Anterior cingulate cortex (tissue), 58 donors: ENCODE results near the gene NCAPH2.

Experiments
- DNase-seq, 58 donors: peaks; one replicate each; lab custom pipeline; 2025; lab: John Stamatoyannopoulos, UW

Gene NCAPH2

GRCh38 chr22:50507991-50508884, at the start of gene NCAPH2:
Gene NCAPH2, plus strand, starts transcription at chr22:50508224. Its CDS starts 114 bp downstream, at chr22:50508338.
- peak in 49 of 58 donors; percentile 84 to 100 (median 99) for DNase-seq

- no peak for DNase-seq
These were observed 49.0 kb upstream of the NCAPH2 start for GRCh38 chr22:50459016-50459415.

- DNase-seq, result no peak
These were observed 48.4 kb upstream of the NCAPH2 start for GRCh38 chr22:50459496-50460140.

- DNase-seq, result no peak
These were observed 47.1 kb upstream of the NCAPH2 start for GRCh38 chr22:50460938-50461337.

GRCh38 chr22:50461536-50461935, 46.5 kb upstream of the NCAPH2 start:
- DNase-seq, result no peak

- no peak for DNase-seq
These were observed 46.0 kb upstream of the NCAPH2 start for GRCh38 chr22:50461979-50462540.

GRCh38 chr22:50463188-50463900, 44.7 kb upstream of the NCAPH2 start:
- DNase-seq, result no peak

GRCh38 chr22:50464451-50464850, 43.6 kb upstream of the NCAPH2 start:
- DNase-seq, result no peak

- DNase-seq, result no peak
These were observed 42.7 kb upstream of the NCAPH2 start for GRCh38 chr22:50465066-50465930.

GRCh38 chr22:50467341-50467740, 40.7 kb upstream of the NCAPH2 start:
- DNase-seq, result no peak

- no peak for DNase-seq
These were observed 40.1 kb upstream of the NCAPH2 start for GRCh38 chr22:50467773-50468440.

- DNase-seq, result no peak
These were observed 39.4 kb upstream of the NCAPH2 start for GRCh38 chr22:50468626-50469025.

GRCh38 chr22:50469377-50470305, 38.4 kb upstream of the NCAPH2 start:
- DNase-seq, result peak in 4 of 58 donors; percentile 12 to 32 (median 23)

- DNase-seq, result no peak
These were observed 37.5 kb upstream of the NCAPH2 start for GRCh38 chr22:50470491-50470890.

- peak in 42 of 58 donors; percentile 17 to 79 (median 54) for DNase-seq
These were observed 36.7 kb upstream of the NCAPH2 start for GRCh38 chr22:50471197-50471847.

- DNase-seq, result no peak
These were observed 36.1 kb upstream of the NCAPH2 start for GRCh38 chr22:50471962-50472361.

GRCh38 chr22:50473088-50473487, 34.9 kb upstream of the NCAPH2 start:
- DNase-seq, result no peak
